ENCODE measurements around the gene OPCML. TPM values are rescaled to one million over a fixed set of nuclear protein-coding genes. Genes with fewer than 3 reads are reported as not detected.

The OPCML gene
- total and polyA plus RNA-seq, 4 donors, result under 0.01 to 0.01 TPM; not detected in 2

GRCh38 chr11:133579165-133580031 is 47.1 kb upstream of the OPCML start:
- Histone ChIP-seq H3K36me3 (ENCODE audit: control insufficient read depth in 4 of 4, insufficient read depth in 3 of 4, low read depth in 1 of 4, low read length in 3 of 4) (no peaks in the 10 kb centered on the region), H3K27ac (ENCODE audit: low read depth in 1 of 2, low read length in 2 of 2) (no peak overlapping the region), H3K27me3 (ENCODE audit: control insufficient read depth in 4 of 4, insufficient read depth in 4 of 4, low read length in 3 of 4) (peaks cover 0 to 5% (median 0%) of the 10 kb centered on the region in 4 donors), H3K4me1 (ENCODE audit: control insufficient read depth in 4 of 4, insufficient read depth in 4 of 4, low read length in 3 of 4) (no peaks in the 10 kb centered on the region), H3K9me3 (ENCODE audit: control insufficient read depth in 4 of 4, low read length in 3 of 4) (no peaks in the 10 kb centered on the region), H3K4me3 (ENCODE audit: low read depth in 1 of 3, low read length in 3 of 3) (no peak overlapping the region), H3K9ac (ENCODE audit: low read depth in 1 of 2, low read length in 2 of 2) (no peak overlapping the region)
- TF ChIP-seq EGR1 (IDR thresholded peaks at IDR 0.05; ENCODE audit: low read depth in 2 of 2) (no peak), HNF4G (IDR thresholded peaks at IDR 0.05) (no peak), JUND (IDR thresholded peaks at IDR 0.05) (no peak), NR2F2 (IDR thresholded peaks at IDR 0.05) (no peak), FOXA1 (IDR thresholded peaks at IDR 0.05) (no peak), ATF3 (IDR thresholded peaks at IDR 0.05) (no peak)
- WGBS, result 59% methylated on average over 38 of the region's 38 CpGs
- no peak for DNase-seq (ENCODE audit: low spot score)

- Histone ChIP-seq H3K4me3 (ENCODE audit: low read depth in 1 of 3, low read length in 3 of 3) (no peak overlapping the region), H3K9me3 (ENCODE audit: control insufficient read depth in 4 of 4, low read length in 3 of 4) (no peaks in the 10 kb centered on the region), H3K9ac (ENCODE audit: low read depth in 1 of 2, low read length in 2 of 2) (no peak overlapping the region), H3K27me3 (ENCODE audit: control insufficient read depth in 4 of 4, insufficient read depth in 4 of 4, low read length in 3 of 4) (peaks cover 0 to 5% (median 0%) of the 10 kb centered on the region in 4 donors), H3K36me3 (ENCODE audit: control insufficient read depth in 4 of 4, insufficient read depth in 3 of 4, low read depth in 1 of 4, low read length in 3 of 4) (no peaks in the 10 kb centered on the region), H3K4me1 (ENCODE audit: control insufficient read depth in 4 of 4, insufficient read depth in 4 of 4, low read length in 3 of 4) (no peaks in the 10 kb centered on the region), H3K27ac (ENCODE audit: low read depth in 1 of 2, low read length in 2 of 2) (no peak overlapping the region)
- WGBS, result 88% methylated on average over 3 of the region's 3 CpGs
- no peak for DNase-seq (ENCODE audit: low spot score)
- TF ChIP-seq RXRA (IDR thresholded peaks at IDR 0.05) (no peak), CTCF (IDR thresholded peaks at IDR 0.05; ENCODE audit: low read depth, low read length, missing input control) (no peak), NR2F2 (IDR thresholded peaks at IDR 0.05) (no peak), FOXA1 (IDR thresholded peaks at IDR 0.05) (no peak), MAX (IDR thresholded peaks at IDR 0.05) (no peak), HNF4A (conservative IDR thresholded peaks at IDR 0.05) (no peak), RAD21 (IDR thresholded peaks at IDR 0.05) (no peak), EGR1 (IDR thresholded peaks at IDR 0.05; ENCODE audit: low read depth in 2 of 2) (no peak)
These were observed 45.1 kb upstream of the OPCML start for GRCh38 chr11:133577403-133577802.

GRCh38 chr11:133576351-133576750 is 44.0 kb upstream of the OPCML start:
- Histone ChIP-seq H3K27me3 (ENCODE audit: control insufficient read depth in 4 of 4, insufficient read depth in 4 of 4, low read length in 3 of 4) (peaks cover 0 to 5% (median 0%) of the 10 kb centered on the region in 4 donors), H3K9me3 (ENCODE audit: control insufficient read depth in 4 of 4, low read length in 3 of 4) (no peaks in the 10 kb centered on the region), H3K4me3 (ENCODE audit: low read depth in 1 of 3, low read length in 3 of 3) (no peak overlapping the region), H3K9ac (ENCODE audit: low read depth in 1 of 2, low read length in 2 of 2) (no peak overlapping the region), H3K36me3 (ENCODE audit: control insufficient read depth in 4 of 4, insufficient read depth in 3 of 4, low read depth in 1 of 4, low read length in 3 of 4) (no peaks in the 10 kb centered on the region), H3K27ac (ENCODE audit: low read depth in 1 of 2, low read length in 2 of 2) (no peak overlapping the region), H3K4me1 (ENCODE audit: control insufficient read depth in 4 of 4, insufficient read depth in 4 of 4, low read length in 3 of 4) (no peaks in the 10 kb centered on the region)
- DNase-seq (ENCODE audit: low spot score), result no peak
- TF ChIP-seq GABPA (IDR thresholded peaks at IDR 0.05 in 1 of 2, conservative IDR thresholded peaks at IDR 0.05 in 1 of 2) (no peak), SP1 (IDR thresholded peaks at IDR 0.05) (no peak), FOXA1 (IDR thresholded peaks at IDR 0.05) (no peak), REST (IDR thresholded peaks at IDR 0.05) (no peak), HNF4G (IDR thresholded peaks at IDR 0.05) (no peak), RXRA (IDR thresholded peaks at IDR 0.05) (no peak), ZBTB33 (IDR thresholded peaks at IDR 0.05) (no peak), NR2F2 (IDR thresholded peaks at IDR 0.05) (no peak), TAF1 (conservative IDR thresholded peaks at IDR 0.05) (no peak), FOXA2 (IDR thresholded peaks at IDR 0.05) (no peak), ATF3 (IDR thresholded peaks at IDR 0.05) (no peak), JUND (IDR thresholded peaks at IDR 0.05) (no peak), YY1 (IDR thresholded peaks at IDR 0.05) (no peak), RAD21 (IDR thresholded peaks at IDR 0.05) (no peak), HNF4A (conservative IDR thresholded peaks at IDR 0.05) (no peak)
- WGBS, result 84% methylated on average over 16 of the region's 16 CpGs
